Hepatic stellate cell (primary cell): Measurements from ENCODE around the gene SCO2.

Source experiments
- DNase-seq: peaks from one replicate; pipeline ENCODE4 v3.0.0; 2011; ENCODE audit warnings: low spot score

Gene SCO2

GRCh38 chr22:50519151-50519550, 6.2 kb downstream of the SCO2 start:
- DNase-seq = no peak

GRCh38 chr22:50518606-50519005, 6.8 kb downstream of the SCO2 start:
- no peak for DNase-seq

- no peak for DNase-seq
These were observed 7.7 kb downstream of the SCO2 start for GRCh38 chr22:50517495-50518260.

- DNase-seq = no peak
These were observed 8.5 kb downstream of the SCO2 start for GRCh38 chr22:50516891-50517290.

GRCh38 chr22:50516068-50516467, 9.3 kb downstream of the SCO2 start:
- no peak for DNase-seq

GRCh38 chr22:50513175-50513574, 12.2 kb downstream of the SCO2 start:
- DNase-seq = no peak

- DNase-seq = no peak
These were observed 16.5 kb downstream of the SCO2 start for GRCh38 chr22:50508897-50509296.

- peak; percentile 100 for DNase-seq
These were observed 17.2 kb downstream of the SCO2 start, which contains the start of gene NCAPH2 for GRCh38 chr22:50507991-50508884. NCAPH2 (plus strand) TSS chr22:50508224; CDS start chr22:50508338, 114 bp downstream.

- peak; percentile 94 for DNase-seq
These were observed 17.9 kb downstream of the SCO2 start, which contains the start of gene LMF2 for GRCh38 chr22:50507421-50507990. LMF2 (minus strand) TSS chr22:50507702; CDS start chr22:50507675, 27 bp downstream.

GRCh38 chr22:50506611-50507420, 18.6 kb downstream of the SCO2 start:
- DNase-seq = no peak

- DNase-seq = no peak
These were observed 19.4 kb downstream of the SCO2 start for GRCh38 chr22:50505776-50506610.

- no peak for DNase-seq
These were observed 20.1 kb downstream of the SCO2 start for GRCh38 chr22:50505276-50505775.

GRCh38 chr22:50504369-50505211, 20.8 kb downstream of the SCO2 start:
- no peak for DNase-seq

- no peak for DNase-seq
These were observed 21.8 kb downstream of the SCO2 start for GRCh38 chr22:50503475-50504145.

GRCh38 chr22:50502628-50503474, 22.5 kb downstream of the SCO2 start:
- DNase-seq = no peak

GRCh38 chr22:50502096-50502495, 23.3 kb downstream of the SCO2 start:
- no peak for DNase-seq

- DNase-seq = no peak
These were observed 24.9 kb downstream of the SCO2 start for GRCh38 chr22:50500452-50500851.

GRCh38 chr22:50498322-50498890, 27.0 kb downstream of the SCO2 start:
- DNase-seq = peak; percentile 69
